Measurements from ENCODE around the gene SPRTN. TPM values are rescaled to one million over a fixed set of nuclear protein-coding genes. Genes with fewer than 3 reads are reported as not detected.

SPRTN gene
- total RNA-seq, 4 donors from 2014 or later = 18.6 to 27.5 (median 22.7) TPM

DNA sequence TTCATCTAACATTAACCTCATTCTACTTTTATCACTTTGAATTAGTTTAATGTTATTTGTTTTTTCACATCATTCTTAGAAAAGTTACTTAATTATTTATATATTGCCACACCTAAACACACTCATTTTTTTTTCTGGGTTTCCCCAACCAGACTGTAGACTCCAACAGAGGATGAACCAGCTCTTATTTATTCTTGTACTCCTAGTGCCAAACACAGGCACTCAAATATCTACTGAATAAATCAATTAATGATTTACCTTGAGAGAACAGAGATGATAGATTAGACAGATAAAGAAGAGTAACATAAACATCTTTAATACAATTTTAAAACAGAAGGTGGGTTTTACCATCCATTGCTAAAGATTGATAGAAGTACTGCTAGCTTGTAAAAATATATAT, 48.4 kb downstream of the SPRTN start:
- no peaks in the 10 kb centered on the region for H3K27me3 ChIP-seq
- H3K4me1 ChIP-seq = peaks cover 0 to 13% (median 0%) of the 10 kb centered on the region in 4 donors
- no peak for TF ChIP-seq POLR2A (IDR thresholded peaks at IDR 0.05)
- TF ChIP-seq, protein P1, sequence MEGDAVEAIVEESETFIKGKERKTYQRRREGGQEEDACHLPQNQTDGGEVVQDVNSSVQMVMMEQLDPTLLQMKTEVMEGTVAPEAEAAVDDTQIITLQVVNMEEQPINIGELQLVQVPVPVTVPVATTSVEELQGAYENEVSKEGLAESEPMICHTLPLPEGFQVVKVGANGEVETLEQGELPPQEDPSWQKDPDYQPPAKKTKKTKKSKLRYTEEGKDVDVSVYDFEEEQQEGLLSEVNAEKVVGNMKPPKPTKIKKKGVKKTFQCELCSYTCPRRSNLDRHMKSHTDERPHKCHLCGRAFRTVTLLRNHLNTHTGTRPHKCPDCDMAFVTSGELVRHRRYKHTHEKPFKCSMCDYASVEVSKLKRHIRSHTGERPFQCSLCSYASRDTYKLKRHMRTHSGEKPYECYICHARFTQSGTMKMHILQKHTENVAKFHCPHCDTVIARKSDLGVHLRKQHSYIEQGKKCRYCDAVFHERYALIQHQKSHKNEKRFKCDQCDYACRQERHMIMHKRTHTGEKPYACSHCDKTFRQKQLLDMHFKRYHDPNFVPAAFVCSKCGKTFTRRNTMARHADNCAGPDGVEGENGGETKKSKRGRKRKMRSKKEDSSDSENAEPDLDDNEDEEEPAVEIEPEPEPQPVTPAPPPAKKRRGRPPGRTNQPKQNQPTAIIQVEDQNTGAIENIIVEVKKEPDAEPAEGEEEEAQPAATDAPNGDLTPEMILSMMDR (IDR thresholded peaks at IDR 0.05) = no peak
- no peak overlapping the region for H3K4me3 ChIP-seq
- no peak overlapping the region for H3K27ac ChIP-seq
- H3K36me3 ChIP-seq = no peaks in the 10 kb centered on the region
- H3K9me3 ChIP-seq = no peaks in the 10 kb centered on the region
- no peak for DNase-seq

DNA sequence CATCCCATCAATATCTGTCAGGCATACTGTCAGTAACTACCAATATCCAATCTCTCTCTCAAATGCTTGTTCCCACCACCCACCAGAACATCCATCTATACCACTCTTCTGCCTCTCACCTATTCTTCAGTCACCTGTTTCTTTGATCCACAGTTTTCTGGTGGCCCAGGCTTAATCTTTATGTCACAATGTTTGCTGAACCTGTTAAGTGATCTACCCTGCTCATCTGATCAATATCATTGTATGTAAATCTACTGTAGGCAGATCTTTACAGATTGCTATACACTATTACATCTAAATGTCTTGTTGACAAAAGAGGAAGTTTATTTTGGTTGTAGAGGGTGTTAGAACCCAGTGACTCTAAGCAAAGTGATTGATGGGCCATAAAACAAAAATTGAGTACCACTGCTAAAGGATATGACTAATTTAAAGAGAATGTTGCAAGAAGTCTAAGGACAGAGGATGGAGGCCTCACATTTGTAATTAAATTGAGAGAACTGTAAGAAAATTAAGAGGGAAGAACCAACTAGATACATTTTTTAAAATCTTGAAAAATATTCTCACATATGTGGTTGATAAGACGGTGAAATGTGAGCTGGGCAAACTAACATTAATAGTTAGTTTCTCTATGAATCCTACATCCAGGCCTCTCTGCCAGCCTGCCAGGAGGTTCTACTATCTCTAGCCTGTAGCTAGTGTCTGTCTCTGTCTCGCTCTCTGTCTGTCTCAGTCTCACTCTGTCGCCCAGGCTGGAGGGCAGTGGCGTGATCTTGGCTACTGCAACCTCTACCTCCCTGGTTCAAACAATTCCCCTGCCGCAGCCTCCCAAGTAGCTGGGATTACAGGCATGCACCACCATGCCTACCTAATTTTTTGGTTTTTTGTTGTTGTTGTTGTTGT, 49.9 kb downstream of the SPRTN start:
- no peak overlapping the region for H3K4me3 ChIP-seq
- no peak for TF ChIP-seq POLR2A (IDR thresholded peaks at IDR 0.05)
- TF ChIP-seq, protein P1 (IDR thresholded peaks at IDR 0.05) = no peak
- DNase-seq = no peak
- no peaks in the 10 kb centered on the region for H3K27me3 ChIP-seq
- H3K4me1 ChIP-seq = peaks cover 0 to 9% (median 0%) of the 10 kb centered on the region in 4 donors
- no peaks in the 10 kb centered on the region for H3K36me3 ChIP-seq
- H3K9me3 ChIP-seq = no peaks in the 10 kb centered on the region
- H3K27ac ChIP-seq = no peak overlapping the region

DNA sequence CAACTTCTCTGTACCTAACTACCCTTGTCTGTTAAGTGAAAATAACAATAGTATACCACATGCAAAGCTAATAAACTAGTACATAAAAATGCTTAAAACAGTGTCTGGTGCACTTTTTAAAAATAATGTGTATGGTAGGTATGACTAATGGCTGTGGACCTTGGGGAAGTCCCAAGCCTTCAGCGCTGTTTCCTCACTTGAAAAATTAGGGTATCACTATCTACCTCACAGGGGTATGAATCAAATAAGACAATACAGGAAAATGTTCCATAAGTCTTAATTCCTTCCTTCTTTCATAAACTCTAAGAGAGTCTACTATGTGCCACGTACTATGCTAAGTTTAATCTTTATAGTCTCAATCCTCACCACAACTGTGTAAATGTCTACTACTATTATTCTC, 52.0 kb downstream of the SPRTN start:
- Histone ChIP-seq H3K9me3 (no peaks in the 10 kb centered on the region), H3K27ac (no peak overlapping the region), H3K36me3 (no peaks in the 10 kb centered on the region), H3K4me1 (peaks cover 0 to 13% (median 0%) of the 10 kb centered on the region in 4 donors), H3K27me3 (no peaks in the 10 kb centered on the region), H3K4me3 (no peak overlapping the region)
- DNase-seq = no peak
- TF ChIP-seq POLR2A (IDR thresholded peaks at IDR 0.05) = no peak
- TF ChIP-seq, protein P1 (IDR thresholded peaks at IDR 0.05) = no peak

GRCh38 chr1:231392389-231393131, 54.5 kb downstream of the SPRTN start:
- no peak overlapping the region for H3K27ac ChIP-seq
- no peak for TF ChIP-seq POLR2A (IDR thresholded peaks at IDR 0.05)
- TF ChIP-seq, protein P1 (IDR thresholded peaks at IDR 0.05) = no peak
- DNase-seq = no peak
- peaks cover 0 to 25% (median 0%) of the 10 kb centered on the region in 4 donors for H3K4me1 ChIP-seq
- H3K9me3 ChIP-seq = no peaks in the 10 kb centered on the region
- H3K4me3 ChIP-seq = no peak overlapping the region
- H3K36me3 ChIP-seq = no peaks in the 10 kb centered on the region
- H3K27me3 ChIP-seq = no peaks in the 10 kb centered on the region

DNA sequence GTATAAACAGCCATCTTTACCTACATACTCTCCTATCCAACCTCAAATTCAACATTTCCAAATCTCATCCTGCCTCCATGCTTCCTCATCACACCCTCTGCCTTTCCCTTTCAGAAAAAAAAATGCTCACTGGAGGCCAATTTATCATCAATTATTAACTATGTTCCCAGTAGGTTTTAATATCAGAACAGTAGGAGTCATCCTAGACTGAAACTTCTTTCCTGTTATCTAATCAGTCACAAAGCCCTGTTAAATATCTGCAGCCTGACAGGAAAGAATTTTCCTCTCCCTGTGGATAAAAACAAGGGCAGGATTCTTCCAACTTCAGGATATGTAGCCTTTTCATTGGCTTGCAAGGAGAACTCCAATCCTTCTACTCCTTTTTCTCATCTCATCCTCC, 55.6 kb downstream of the SPRTN start:
- Histone ChIP-seq H3K9me3 (no peaks in the 10 kb centered on the region), H3K27me3 (no peaks in the 10 kb centered on the region), H3K36me3 (no peaks in the 10 kb centered on the region), H3K27ac (peak overlapping the region in 2 of 4 donors; percentile 42 to 70), H3K4me1 (peaks cover 0 to 25% (median 0%) of the 10 kb centered on the region in 4 donors), H3K4me3 (no peak overlapping the region)
- TF ChIP-seq POLR2A (IDR thresholded peaks at IDR 0.05) = no peak
- TF ChIP-seq, protein P1 (IDR thresholded peaks at IDR 0.05) = peak in 1 of 6 experiments; percentile 36
- no peak for DNase-seq
